Memory B cell (primary cell): Measurements from ENCODE around the gene ICA1.

Experiments used
- ATAC-seq: fragments of 150-1000 bp; cut with Tn5 transposase; 2 replicates; pipeline ENCODE4 v1.10.0; 2021; ENCODE audit warnings: low read depth, mild to moderate bottlenecking, moderate library complexity
- DNase-seq, 2 donors: peaks; one replicate each; pipeline ENCODE4 v3.0.0; 2022; ENCODE audit warnings: low spot score in 2 of 2
- H3K27ac Mint-ChIP-seq: one replicate; pipeline ENCODE4 v1.8.0; 2022; ENCODE audit warnings: mild to moderate bottlenecking, moderate library complexity, mixed read lengths
- H3K27me3 Mint-ChIP-seq: one replicate; pipeline ENCODE4 v1.8.0; 2022; ENCODE audit warnings: mixed read lengths
- H3K36me3 Mint-ChIP-seq: one replicate; pipeline ENCODE4 v1.8.0; 2022; ENCODE audit warnings: mild to moderate bottlenecking, mixed read lengths
- H3K4me1 Mint-ChIP-seq: one replicate; pipeline ENCODE4 v1.8.0; 2022; ENCODE audit warnings: mixed read lengths
- H3K4me3 Mint-ChIP-seq: one replicate; pipeline ENCODE4 v1.8.0; 2022; ENCODE audit warnings: mild to moderate bottlenecking, moderate library complexity, mixed read lengths
- H3K9me3 Mint-ChIP-seq: one replicate; pipeline ENCODE4 v1.8.0; 2022; ENCODE audit warnings: mixed read lengths

The ICA1 gene

DNA sequence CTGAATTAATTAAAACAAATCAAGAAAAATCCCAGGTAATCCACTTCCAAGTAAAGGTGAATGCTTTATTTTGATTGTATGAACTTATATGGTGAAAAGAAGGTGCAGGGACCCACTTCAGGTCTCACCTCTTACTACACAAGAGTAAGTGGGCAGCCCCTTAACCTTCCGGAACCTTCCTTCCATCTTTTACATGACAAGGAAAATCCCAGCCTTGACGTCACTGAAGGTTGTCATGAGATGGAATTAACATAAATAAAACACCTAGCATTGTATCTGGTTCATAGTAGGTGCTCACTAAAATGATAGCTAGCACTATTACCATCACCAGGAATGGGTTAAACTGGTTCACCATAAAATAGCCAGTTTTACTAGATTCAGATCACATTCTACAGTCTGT, 119.5 kb downstream of the ICA1 start:
- Mint-ChIP-seq H3K36me3 (no peaks in the 10 kb centered on the region), H3K27me3 (no peaks in the 10 kb centered on the region), H3K9me3 (no peaks in the 10 kb centered on the region), H3K27ac (no peak overlapping the region), H3K4me3 (no peak overlapping the region), H3K4me1 (peaks cover 20% of the 10 kb centered on the region)
- ATAC-seq (no peak), DNase-seq (no peak)

GRCh38 chr7:8141070-8141469, 120.9 kb downstream of the ICA1 start:
- Mint-ChIP-seq H3K27ac (no peak overlapping the region), H3K27me3 (no peaks in the 10 kb centered on the region), H3K4me3 (no peak overlapping the region), H3K4me1 (peaks cover 20% of the 10 kb centered on the region), H3K36me3 (no peaks in the 10 kb centered on the region), H3K9me3 (no peaks in the 10 kb centered on the region)
- ATAC-seq (no peak), DNase-seq (no peak)

DNA sequence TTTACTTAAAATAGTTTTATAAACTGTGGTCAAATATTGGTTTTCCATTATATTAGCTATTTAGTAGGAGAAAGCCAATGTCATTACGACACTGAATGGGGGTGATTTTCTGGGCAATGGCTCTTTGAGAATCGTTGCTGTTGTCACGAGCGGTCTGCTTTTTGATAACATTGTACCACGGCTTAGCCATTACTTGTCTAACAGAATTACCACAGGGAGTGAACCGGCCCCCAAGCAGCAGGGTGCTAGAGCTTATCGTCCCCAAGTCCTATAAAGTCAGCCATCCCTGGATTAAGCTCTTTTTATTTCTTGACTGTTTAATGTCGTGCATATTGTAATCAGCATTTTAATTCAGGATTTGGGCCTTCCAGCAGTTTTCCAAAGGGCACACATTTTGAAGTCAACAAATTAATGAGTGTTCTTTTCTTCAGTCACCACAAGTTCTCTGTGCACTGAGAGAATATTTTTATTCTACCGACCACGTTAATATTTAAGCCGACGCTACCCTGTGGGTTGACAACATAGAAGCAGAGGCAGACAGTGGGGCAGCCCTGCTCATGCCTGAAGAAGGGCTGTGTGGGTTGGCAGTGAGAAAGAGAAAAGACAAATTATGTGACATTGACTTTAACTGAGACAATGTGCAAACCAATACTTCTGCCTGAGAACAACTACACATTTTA, 125.8 kb downstream of the ICA1 start:
- DNase-seq (no peak), ATAC-seq (no peak)
- Mint-ChIP-seq H3K9me3 (no peaks in the 10 kb centered on the region), H3K27ac (no peak overlapping the region), H3K27me3 (no peaks in the 10 kb centered on the region), H3K4me3 (no peak overlapping the region), H3K36me3 (no peaks in the 10 kb centered on the region), H3K4me1 (peaks cover 25% of the 10 kb centered on the region)

GRCh38 chr7:8135417-8135816, 126.5 kb downstream of the ICA1 start:
- Mint-ChIP-seq H3K4me3 (no peak overlapping the region), H3K27me3 (no peaks in the 10 kb centered on the region)

DNA sequence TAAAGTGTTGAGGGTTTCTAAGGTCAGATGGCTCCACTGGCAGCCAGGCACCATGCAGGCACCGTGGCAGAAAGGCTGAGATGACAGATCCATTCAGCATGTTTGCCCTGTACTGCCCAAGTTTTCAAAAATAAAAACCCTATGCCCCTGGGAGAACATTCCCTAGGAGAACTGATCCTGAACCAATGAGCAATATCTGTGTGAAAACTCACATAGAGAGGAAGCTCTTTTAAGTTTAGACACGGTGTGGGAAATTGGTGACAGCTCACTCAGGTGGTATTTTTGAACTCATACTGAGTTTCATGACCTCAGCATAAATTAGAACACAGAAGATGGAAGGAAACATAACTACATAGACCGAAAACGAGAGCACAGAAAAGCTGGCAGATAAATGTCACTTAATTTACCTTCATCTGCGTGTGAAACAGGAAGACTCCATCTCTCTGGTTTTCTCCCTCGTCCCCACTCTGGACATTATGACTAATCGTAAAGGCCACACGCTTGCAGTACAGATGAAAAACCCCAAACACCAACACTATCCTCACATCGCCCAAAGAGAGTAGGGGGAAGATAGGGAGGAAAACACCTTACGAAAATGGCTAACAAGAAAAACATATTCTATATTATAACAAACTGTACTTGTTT, 127.8 kb downstream of the ICA1 start:
- no peak for DNase-seq
- ATAC-seq = peak; percentile 41

More at GRCh38 chr7:8135417-8135816, 126.5 kb downstream of the ICA1 start:
- Mint-ChIP-seq H3K9me3 (no peaks in the 10 kb centered on the region), H3K36me3 (no peaks in the 10 kb centered on the region), H3K4me1 (peaks cover 19% of the 10 kb centered on the region), H3K27ac (no peak overlapping the region)
- no peak for ATAC-seq
- DNase-seq = no peak

GRCh38 chr7:8133188-8133848, 128.6 kb downstream of the ICA1 start:
- H3K9me3 Mint-ChIP-seq = no peaks in the 10 kb centered on the region
- peaks cover 25% of the 10 kb centered on the region for H3K4me1 Mint-ChIP-seq
- no peak overlapping the region for H3K4me3 Mint-ChIP-seq
- DNase-seq (no peak), ATAC-seq (no peak)
- H3K27ac Mint-ChIP-seq = no peak overlapping the region
- H3K27me3 Mint-ChIP-seq = no peaks in the 10 kb centered on the region
- H3K36me3 Mint-ChIP-seq = no peaks in the 10 kb centered on the region

More for the DNA sequence above, 127.8 kb downstream of the ICA1 start:
- Mint-ChIP-seq H3K4me3 (peak overlapping the region; percentile 66), H3K4me1 (peaks cover 20% of the 10 kb centered on the region), H3K36me3 (no peaks in the 10 kb centered on the region), H3K27me3 (no peaks in the 10 kb centered on the region), H3K27ac (peak overlapping the region; percentile 56), H3K9me3 (no peaks in the 10 kb centered on the region)

- no peaks in the 10 kb centered on the region for H3K9me3 Mint-ChIP-seq
- peaks cover 29% of the 10 kb centered on the region for H3K4me1 Mint-ChIP-seq
- H3K27me3 Mint-ChIP-seq = no peaks in the 10 kb centered on the region
- H3K27ac Mint-ChIP-seq = peak overlapping the region; percentile 65
- ATAC-seq = peak; percentile 68
- peak overlapping the region; percentile 52 for H3K4me3 Mint-ChIP-seq
- H3K36me3 Mint-ChIP-seq = no peaks in the 10 kb centered on the region
- no peak for DNase-seq
Observed at GRCh38 chr7:8131694-8132605, 130.0 kb downstream of the ICA1 start.

GRCh38 chr7:8130663-8131062, 131.3 kb downstream of the ICA1 start:
- Mint-ChIP-seq H3K27me3 (no peaks in the 10 kb centered on the region), H3K9me3 (no peaks in the 10 kb centered on the region), H3K4me3 (no peak overlapping the region), H3K36me3 (no peaks in the 10 kb centered on the region), H3K4me1 (peaks cover 36% of the 10 kb centered on the region), H3K27ac (no peak overlapping the region)
- no peak for DNase-seq
- no peak for ATAC-seq

DNA sequence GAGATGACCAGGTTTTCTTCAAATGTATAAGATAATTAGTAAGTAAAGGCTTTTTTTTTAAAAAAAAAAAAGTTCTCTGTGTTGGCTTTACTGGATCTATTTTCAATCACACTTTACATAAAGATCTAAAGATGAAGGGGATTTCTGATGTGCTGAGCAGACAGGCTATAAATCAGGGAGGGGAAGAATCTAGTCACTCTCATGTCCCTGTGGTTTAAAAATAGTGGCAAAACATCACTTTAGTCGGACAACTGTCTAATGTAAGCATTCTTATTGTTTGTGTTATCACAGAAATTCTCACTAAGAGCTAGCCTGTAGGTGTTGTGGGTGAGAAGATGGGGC, 132.7 kb downstream of the ICA1 start:
- no peaks in the 10 kb centered on the region for H3K27me3 Mint-ChIP-seq
- ATAC-seq (no peak), DNase-seq (no peak)
- H3K27ac Mint-ChIP-seq = no peak overlapping the region
- H3K9me3 Mint-ChIP-seq = no peaks in the 10 kb centered on the region
- H3K36me3 Mint-ChIP-seq = peaks cover 4% of the 10 kb centered on the region
- H3K4me1 Mint-ChIP-seq = peaks cover 39% of the 10 kb centered on the region
- no peak overlapping the region for H3K4me3 Mint-ChIP-seq

DNA sequence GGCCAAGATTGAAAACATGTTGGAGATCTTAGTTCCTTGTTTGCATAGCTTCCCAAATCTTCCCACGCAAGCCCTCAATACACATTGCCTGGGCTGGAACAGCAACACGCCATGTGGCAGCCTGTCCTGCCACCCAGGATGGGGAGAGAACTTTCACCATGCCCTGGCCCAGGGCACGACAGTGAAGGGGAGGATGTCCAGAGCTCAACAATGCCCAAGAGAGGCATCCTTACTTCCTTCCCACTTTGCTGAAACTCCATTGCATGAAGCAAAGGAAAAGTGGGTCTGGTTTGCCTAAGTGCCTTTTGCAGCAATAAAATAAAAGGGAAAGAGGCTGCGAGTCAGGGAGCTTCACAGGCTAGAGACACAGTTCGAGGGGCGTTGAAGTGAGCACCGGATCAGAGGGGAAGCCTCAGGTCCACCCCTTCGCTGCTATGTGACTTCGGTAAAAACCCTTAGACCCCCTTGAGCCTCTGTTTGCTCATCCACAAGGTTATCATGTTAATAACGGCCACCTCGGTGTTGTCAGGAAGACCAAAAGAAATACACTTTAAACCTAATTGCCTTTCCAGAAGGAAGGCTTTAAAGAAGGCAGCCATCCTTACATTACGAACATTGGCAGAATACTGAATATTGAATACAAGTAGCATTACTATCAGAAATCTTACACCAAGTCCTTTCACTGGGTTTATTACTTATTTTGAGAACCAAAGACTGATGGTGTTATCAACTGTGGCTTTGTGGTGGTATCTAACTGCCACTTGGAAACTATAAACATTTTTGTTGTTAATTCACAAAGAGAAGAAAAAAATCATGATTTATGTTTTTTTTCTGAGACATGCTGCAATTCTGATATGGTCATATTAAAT, 133.3 kb downstream of the ICA1 start:
- Mint-ChIP-seq H3K4me3 (peak overlapping the region; percentile 35), H3K36me3 (peaks cover 4% of the 10 kb centered on the region), H3K27ac (peak overlapping the region; percentile 85), H3K9me3 (no peaks in the 10 kb centered on the region), H3K4me1 (peaks cover 36% of the 10 kb centered on the region), H3K27me3 (no peaks in the 10 kb centered on the region)
- no peak for DNase-seq
- no peak for ATAC-seq

DNA sequence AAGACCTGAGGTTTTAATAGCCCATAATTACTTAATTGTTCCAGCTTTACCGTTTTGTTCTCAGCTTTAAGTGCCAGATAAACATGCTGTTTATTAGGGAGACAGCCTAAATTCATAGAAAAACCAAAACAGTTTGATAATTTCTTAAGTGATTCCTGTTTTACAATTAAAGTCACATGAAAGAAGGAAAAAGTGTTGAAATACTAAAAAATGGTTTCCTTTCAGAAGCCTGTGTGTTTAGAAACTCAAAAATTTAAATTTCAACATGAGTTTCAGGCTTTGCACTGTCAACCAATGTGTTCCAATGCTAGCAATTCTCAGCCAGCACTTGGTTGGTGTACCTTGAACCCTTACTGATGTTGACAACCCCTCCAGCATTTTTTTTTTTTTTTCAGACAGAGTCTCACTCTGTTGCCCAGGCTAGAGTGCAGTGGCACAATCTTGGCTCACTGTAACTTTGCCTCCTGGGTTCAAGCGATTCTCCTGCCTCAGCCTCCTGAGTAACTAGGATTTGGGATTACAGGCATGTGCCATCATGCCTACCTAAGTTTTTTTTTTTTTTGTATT, 135.3 kb downstream of the ICA1 start:
- H3K4me1 Mint-ChIP-seq = peaks cover 25% of the 10 kb centered on the region
- DNase-seq (no peak), ATAC-seq (no peak)
- peaks cover 4% of the 10 kb centered on the region for H3K36me3 Mint-ChIP-seq
- no peaks in the 10 kb centered on the region for H3K27me3 Mint-ChIP-seq
- H3K4me3 Mint-ChIP-seq = no peak overlapping the region
- peak overlapping the region; percentile 89 for H3K27ac Mint-ChIP-seq
- no peaks in the 10 kb centered on the region for H3K9me3 Mint-ChIP-seq

DNA sequence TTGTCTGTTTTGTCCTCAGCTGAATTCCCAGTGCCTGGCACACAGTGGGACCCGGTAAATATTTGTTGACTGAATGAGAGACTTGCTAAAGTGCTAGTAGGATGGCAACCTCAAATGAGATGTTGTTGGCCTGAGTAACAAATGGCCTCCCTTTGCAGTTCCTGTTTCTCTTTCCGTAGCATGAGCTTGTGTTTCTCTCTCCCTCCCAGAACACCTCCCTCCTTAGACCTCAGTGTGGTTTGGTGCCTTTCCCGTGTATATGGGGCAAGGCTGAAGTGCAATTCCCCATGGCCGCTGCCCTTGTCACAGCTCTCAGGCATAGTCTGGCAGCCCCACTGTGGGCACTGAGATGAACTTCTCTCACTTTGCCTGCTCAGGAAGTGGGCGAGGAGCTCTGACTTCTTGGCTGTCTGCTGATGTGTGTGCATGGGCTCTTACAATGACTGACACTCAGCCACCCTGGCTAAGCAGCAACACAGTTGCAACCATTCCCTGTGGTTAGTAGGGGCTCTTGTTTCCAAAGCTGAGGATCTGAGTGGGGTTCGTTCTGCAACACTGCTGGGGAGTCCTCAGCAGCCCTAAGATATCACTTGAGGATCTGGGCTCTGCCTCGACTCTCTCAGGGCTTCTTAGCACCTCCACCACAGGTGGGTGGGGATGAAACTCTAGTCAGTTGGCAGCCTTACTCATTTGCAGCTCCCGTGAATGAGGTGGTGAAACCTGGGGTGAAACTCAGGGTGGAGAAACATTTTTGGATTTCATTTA, 136.1 kb downstream of the ICA1 start:
- peaks cover 29% of the 10 kb centered on the region for H3K4me1 Mint-ChIP-seq
- peak overlapping the region; percentile 55 for H3K4me3 Mint-ChIP-seq
- no peaks in the 10 kb centered on the region for H3K27me3 Mint-ChIP-seq
- peak overlapping the region; percentile 89 for H3K27ac Mint-ChIP-seq
- peak; percentile 92 for ATAC-seq
- no peaks in the 10 kb centered on the region for H3K9me3 Mint-ChIP-seq
- peak; percentile 36 to 42 for DNase-seq
- H3K36me3 Mint-ChIP-seq = peaks cover 4% of the 10 kb centered on the region
